ENCODE data around the gene XPNPEP1. TPM values are rescaled to one million over a fixed set of nuclear protein-coding genes. Genes with fewer than 3 reads are reported as not detected.

The XPNPEP1 gene
- total and polyA plus RNA-seq, 7 experiments from 2014 or later, result 15.7 to 100 (median 45.4) TPM

DNA sequence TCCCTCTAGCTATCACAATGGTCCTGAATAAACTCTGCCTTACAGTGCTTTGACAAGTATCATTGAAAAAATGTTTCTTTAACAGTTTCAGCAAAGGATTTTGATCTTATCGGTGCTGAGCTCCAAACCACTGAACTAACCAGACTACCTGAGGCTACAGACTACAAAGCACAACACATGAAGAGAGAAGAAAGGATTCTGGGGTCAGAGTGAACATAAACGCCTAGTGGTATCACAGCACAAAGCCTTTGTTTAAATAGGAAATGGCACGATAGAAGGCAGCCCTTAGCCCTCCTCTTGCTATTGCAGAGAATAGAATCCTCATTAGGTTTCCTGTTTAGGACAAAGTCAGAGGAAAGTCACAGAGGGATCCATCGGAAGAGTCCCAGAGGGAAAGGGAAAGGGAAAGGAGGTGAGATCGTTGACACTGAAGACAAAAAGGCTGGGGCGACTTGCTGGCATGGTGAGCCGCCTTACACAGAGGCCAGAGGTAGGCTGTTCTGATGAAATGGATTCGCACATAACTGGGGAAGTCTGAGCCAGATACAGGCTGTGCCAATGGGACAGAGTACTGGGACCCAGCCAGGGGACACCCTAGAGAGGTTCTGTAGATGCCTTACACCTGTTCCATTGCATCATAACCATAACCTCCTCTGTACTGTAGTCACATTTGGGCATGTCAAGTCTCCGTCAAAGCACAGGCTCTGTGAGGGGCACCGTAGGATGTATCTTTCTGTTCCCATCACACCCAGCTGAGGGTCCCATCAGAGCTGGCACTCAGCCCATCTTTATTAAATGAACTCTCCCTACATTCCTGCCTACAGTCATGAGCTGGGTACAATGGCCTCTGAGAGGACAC lies 71.5 kb downstream of the XPNPEP1 start:
- Mint-ChIP-seq H3K4me1 (peaks cover 14 to 18% (median 17%) of the 10 kb centered on the region in 7 donors), H3K4me3 (peak overlapping the region in 6 of 10 donors; percentile 29 to 66 (median 42)), H3K27me3 (peaks cover 0 to 14% (median 8%) of the 10 kb centered on the region in 5 donors), H3K27ac (peak overlapping the region in 2 of 9 donors; percentile 17 to 49), H3K9me3 (peaks cover 0 to 2% (median 0%) of the 10 kb centered on the region in 11 donors), H3K36me3 (no peaks in the 10 kb centered on the region)
- Histone ChIP-seq H3K4me3 (ENCODE audit: low read length) (no peak overlapping the region), H3K9me3 (ENCODE audit: control insufficient read depth in 2 of 3, low read length in 3 of 3) (no peaks in the 10 kb centered on the region), H3K4me1 (ENCODE audit: control insufficient read depth in 2 of 2, insufficient read depth in 2 of 2, low read length in 2 of 2) (peaks cover 4 to 5% of the 10 kb centered on the region in 2 donors), H3K27me3 (ENCODE audit: control insufficient read depth in 2 of 2, insufficient read depth in 2 of 2, low read length in 2 of 2) (no peaks in the 10 kb centered on the region), H3K27ac (ENCODE audit: low read depth, low read length) (no peak overlapping the region), H3K36me3 (ENCODE audit: control insufficient read depth in 2 of 3, insufficient read depth in 3 of 3, low read length in 3 of 3) (no peaks in the 10 kb centered on the region)
- POLR2A ChIA-PET, result no interaction called here
- ATAC-seq, result peak; percentile 14
- intact Hi-C loops (cut with micrococcal nuclease), result no loop called here
- no peak for DNase-seq
- CTCF ChIA-PET, result interaction anchor here (0.9 kb wide), 1 partner anchor 9 kb away, joined by 3 read pairs; no protein-coding TSS in a partner anchor

DNA sequence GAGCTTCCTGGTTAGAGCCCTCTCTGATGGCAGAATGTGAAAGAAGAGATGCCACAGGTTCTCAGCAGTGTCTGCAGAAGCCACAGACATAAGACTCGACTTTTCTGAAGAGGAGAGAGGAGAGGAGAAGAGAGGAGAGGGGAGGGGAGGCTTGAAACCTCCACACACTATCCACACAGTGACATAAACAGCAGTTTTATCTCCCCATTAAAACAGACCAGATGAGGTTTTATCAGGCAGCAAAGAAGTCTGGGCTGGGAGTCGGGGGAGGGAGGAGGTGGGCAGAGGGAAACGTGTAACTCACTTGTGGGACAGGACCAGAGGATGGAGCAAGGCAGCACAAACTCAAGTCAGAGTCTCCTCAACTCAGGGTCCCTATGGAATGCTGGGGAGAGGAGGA lies 76.5 kb downstream of the XPNPEP1 start:
- peaks cover 0 to 2% (median 0%) of the 10 kb centered on the region in 11 donors for H3K9me3 Mint-ChIP-seq
- no peak overlapping the region for H3K27ac ChIP-seq (ENCODE audit: low read depth, low read length)
- no peaks in the 10 kb centered on the region for H3K36me3 ChIP-seq (ENCODE audit: control insufficient read depth in 2 of 3, insufficient read depth in 3 of 3, low read length in 3 of 3)
- H3K27ac Mint-ChIP-seq, result no peak overlapping the region
- peaks cover 14 to 25% (median 19%) of the 10 kb centered on the region in 5 donors for H3K27me3 Mint-ChIP-seq
- intact Hi-C loops (cut with micrococcal nuclease), result no loop called here
- no peaks in the 10 kb centered on the region for H3K9me3 ChIP-seq (ENCODE audit: control insufficient read depth in 2 of 3, low read length in 3 of 3)
- H3K4me3 Mint-ChIP-seq, result no peak overlapping the region
- H3K4me3 ChIP-seq (ENCODE audit: low read length), result no peak overlapping the region
- H3K4me1 Mint-ChIP-seq, result peaks cover 4 to 6% (median 6%) of the 10 kb centered on the region in 7 donors
- no peak for ATAC-seq
- no peaks in the 10 kb centered on the region for H3K27me3 ChIP-seq (ENCODE audit: control insufficient read depth in 2 of 2, insufficient read depth in 2 of 2, low read length in 2 of 2)
- no peaks in the 10 kb centered on the region for H3K36me3 Mint-ChIP-seq
- DNase-seq, result no peak
- POLR2A ChIA-PET, result no interaction called here
- no peaks in the 10 kb centered on the region for H3K4me1 ChIP-seq (ENCODE audit: control insufficient read depth in 2 of 2, insufficient read depth in 2 of 2, low read length in 2 of 2)
- CTCF ChIA-PET, result no interaction called here

DNA sequence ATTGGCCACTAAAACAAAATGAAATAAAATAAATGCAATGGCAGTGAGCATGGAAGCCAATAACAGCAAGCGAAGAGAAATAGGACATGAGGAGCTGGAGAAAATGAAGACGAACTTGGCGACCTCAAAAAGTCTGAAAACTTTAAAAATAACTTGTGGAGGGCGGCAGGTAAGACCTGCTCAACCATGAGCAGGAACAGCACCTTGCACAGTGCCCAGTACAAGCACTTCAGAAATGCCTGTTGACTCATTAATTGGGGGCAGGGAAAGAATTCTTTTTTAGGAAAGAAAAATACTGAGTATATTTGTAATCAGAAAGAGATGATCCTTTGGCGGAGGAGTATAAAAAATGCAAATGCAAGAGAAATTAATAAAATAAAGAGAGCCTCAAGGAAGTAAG lies 78.0 kb downstream of the XPNPEP1 start:
- H3K9me3 ChIP-seq (ENCODE audit: control insufficient read depth in 2 of 3, low read length in 3 of 3), result no peaks in the 10 kb centered on the region
- no peak overlapping the region for H3K27ac ChIP-seq (ENCODE audit: low read depth, low read length)
- POLR2A ChIA-PET, result no interaction called here
- H3K27me3 Mint-ChIP-seq, result peaks cover 15 to 26% (median 21%) of the 10 kb centered on the region in 5 donors
- no peak overlapping the region for H3K27ac Mint-ChIP-seq
- H3K36me3 Mint-ChIP-seq, result no peaks in the 10 kb centered on the region
- no peak overlapping the region for H3K4me3 ChIP-seq (ENCODE audit: low read length)
- no peaks in the 10 kb centered on the region for H3K36me3 ChIP-seq (ENCODE audit: control insufficient read depth in 2 of 3, insufficient read depth in 3 of 3, low read length in 3 of 3)
- H3K4me1 Mint-ChIP-seq, result peaks cover 0 to 2% (median 0%) of the 10 kb centered on the region in 7 donors
- DNase-seq, result no peak
- ATAC-seq, result no peak
- CTCF ChIA-PET, result interaction anchor here (0.6 kb wide), 1 partner anchor 9 kb away, joined by 3 read pairs; no protein-coding TSS in a partner anchor
- no peaks in the 10 kb centered on the region for H3K4me1 ChIP-seq (ENCODE audit: control insufficient read depth in 2 of 2, insufficient read depth in 2 of 2, low read length in 2 of 2)
- peaks cover 0 to 2% (median 0%) of the 10 kb centered on the region in 11 donors for H3K9me3 Mint-ChIP-seq
- no peak overlapping the region for H3K4me3 Mint-ChIP-seq
- intact Hi-C loops (cut with micrococcal nuclease), result no loop called here
- no peaks in the 10 kb centered on the region for H3K27me3 ChIP-seq (ENCODE audit: control insufficient read depth in 2 of 2, insufficient read depth in 2 of 2, low read length in 2 of 2)

DNA sequence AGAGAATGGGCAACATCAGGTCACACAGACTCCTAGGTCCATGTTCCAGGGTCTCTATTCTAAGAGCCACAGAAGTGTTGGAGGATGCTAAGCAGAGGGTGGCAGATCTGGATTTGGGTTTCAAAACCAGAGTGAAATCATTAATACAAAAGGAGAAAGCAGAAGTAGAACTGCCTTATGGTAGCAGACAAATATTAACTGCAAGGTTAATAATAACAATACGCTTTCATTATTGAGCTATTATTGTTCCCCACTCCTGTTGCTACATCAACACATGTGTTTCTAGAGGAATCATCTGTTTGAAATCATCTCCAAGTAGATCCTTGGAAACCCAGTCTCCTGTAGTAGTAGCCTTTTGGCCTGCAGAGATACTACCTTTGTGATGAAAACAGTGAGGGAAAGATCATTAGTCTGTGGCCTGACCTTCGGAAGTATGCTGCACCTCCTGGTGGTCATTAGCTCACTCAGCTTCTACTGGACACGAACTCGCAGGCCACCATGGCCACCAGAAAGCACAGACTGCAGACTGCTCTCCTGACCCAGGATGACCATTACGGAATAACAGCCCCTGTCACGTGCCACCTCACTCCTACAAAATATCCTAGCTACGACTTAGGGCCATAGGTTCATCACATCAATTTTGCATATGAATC lies 84.6 kb downstream of the XPNPEP1 start:
- H3K36me3 ChIP-seq (ENCODE audit: control insufficient read depth in 2 of 3, insufficient read depth in 3 of 3, low read length in 3 of 3), result no peaks in the 10 kb centered on the region
- no peaks in the 10 kb centered on the region for H3K4me1 Mint-ChIP-seq
- H3K4me1 ChIP-seq (ENCODE audit: control insufficient read depth in 2 of 2, insufficient read depth in 2 of 2, low read length in 2 of 2), result no peaks in the 10 kb centered on the region
- H3K9me3 ChIP-seq (ENCODE audit: control insufficient read depth in 2 of 3, low read length in 3 of 3), result no peaks in the 10 kb centered on the region
- DNase-seq, result no peak
- peaks cover 18 to 36% (median 22%) of the 10 kb centered on the region in 5 donors for H3K27me3 Mint-ChIP-seq
- ChIA-PET POLR2A (no interaction called here), CTCF (no interaction called here)
- H3K4me3 ChIP-seq (ENCODE audit: low read length), result no peak overlapping the region
- H3K9me3 Mint-ChIP-seq, result no peaks in the 10 kb centered on the region
- ATAC-seq, result no peak
- no peaks in the 10 kb centered on the region for H3K36me3 Mint-ChIP-seq
- intact Hi-C loops (cut with micrococcal nuclease), result no loop called here
- H3K27ac Mint-ChIP-seq, result no peak overlapping the region
- H3K27me3 ChIP-seq (ENCODE audit: control insufficient read depth in 2 of 2, insufficient read depth in 2 of 2, low read length in 2 of 2), result peaks cover 0 to 6% of the 10 kb centered on the region in 2 donors
- H3K4me3 Mint-ChIP-seq, result no peak overlapping the region
- H3K27ac ChIP-seq (ENCODE audit: low read depth, low read length), result no peak overlapping the region

- CTCF ChIA-PET, result interaction anchor here (1.0 kb wide), 1 partner anchor 21 kb away, joined by 5 read pairs; no protein-coding TSS in a partner anchor
- no peaks in the 10 kb centered on the region for H3K4me1 Mint-ChIP-seq
- no peak overlapping the region for H3K27ac Mint-ChIP-seq
- no peak overlapping the region for H3K4me3 ChIP-seq (ENCODE audit: low read length)
- no peak overlapping the region for H3K4me3 Mint-ChIP-seq
- no peaks in the 10 kb centered on the region for H3K36me3 Mint-ChIP-seq
- POLR2A ChIA-PET, result no interaction called here
- H3K9me3 ChIP-seq (ENCODE audit: control insufficient read depth in 2 of 3, low read length in 3 of 3), result no peaks in the 10 kb centered on the region
- ATAC-seq, result no peak
- peaks cover 0 to 6% of the 10 kb centered on the region in 2 donors for H3K27me3 ChIP-seq (ENCODE audit: control insufficient read depth in 2 of 2, insufficient read depth in 2 of 2, low read length in 2 of 2)
- no peaks in the 10 kb centered on the region for H3K36me3 ChIP-seq (ENCODE audit: control insufficient read depth in 2 of 3, insufficient read depth in 3 of 3, low read length in 3 of 3)
- no peak overlapping the region for H3K27ac ChIP-seq (ENCODE audit: low read depth, low read length)
- H3K9me3 Mint-ChIP-seq, result peaks cover 0 to 7% (median 0%) of the 10 kb centered on the region in 11 donors
- DNase-seq, result no peak
- intact Hi-C loops (cut with micrococcal nuclease), result no loop called here
- H3K27me3 Mint-ChIP-seq, result peaks cover 15 to 30% (median 18%) of the 10 kb centered on the region in 5 donors
- no peaks in the 10 kb centered on the region for H3K4me1 ChIP-seq (ENCODE audit: control insufficient read depth in 2 of 2, insufficient read depth in 2 of 2, low read length in 2 of 2)
Observed at GRCh38 chr10:109837384-109837783, 85.9 kb downstream of the XPNPEP1 start.

GRCh38 chr10:109835257-109835656 lies 88.1 kb downstream of the XPNPEP1 start:
- POLR2A ChIA-PET, result no interaction called here
- CTCF ChIA-PET, result interaction anchor here (0.6 kb wide), 1 partner anchor 33 kb away, joined by 3 read pairs; no protein-coding TSS in a partner anchor

More at GRCh38 chr10:109835257-109835656, 88.1 kb downstream of the XPNPEP1 start:
- Mint-ChIP-seq H3K27me3 (peaks cover 10 to 27% (median 15%) of the 10 kb centered on the region in 5 donors), H3K36me3 (no peaks in the 10 kb centered on the region), H3K4me1 (no peaks in the 10 kb centered on the region), H3K4me3 (no peak overlapping the region), H3K27ac (no peak overlapping the region), H3K9me3 (peaks cover 0 to 14% (median 3%) of the 10 kb centered on the region in 11 donors)
- H3K4me3 ChIP-seq (ENCODE audit: low read length), result no peak overlapping the region
- no peak for DNase-seq
- H3K9me3 ChIP-seq (ENCODE audit: control insufficient read depth in 2 of 3, low read length in 3 of 3), result no peaks in the 10 kb centered on the region
- no peaks in the 10 kb centered on the region for H3K4me1 ChIP-seq (ENCODE audit: control insufficient read depth in 2 of 2, insufficient read depth in 2 of 2, low read length in 2 of 2)
- intact Hi-C loops (cut with micrococcal nuclease), result no loop called here
- no peaks in the 10 kb centered on the region for H3K36me3 ChIP-seq (ENCODE audit: control insufficient read depth in 2 of 3, insufficient read depth in 3 of 3, low read length in 3 of 3)
- peaks cover 0 to 6% of the 10 kb centered on the region in 2 donors for H3K27me3 ChIP-seq (ENCODE audit: control insufficient read depth in 2 of 2, insufficient read depth in 2 of 2, low read length in 2 of 2)
- H3K27ac ChIP-seq (ENCODE audit: low read depth, low read length), result no peak overlapping the region
- no peak for ATAC-seq

Data from naive thymus-derived CD4-positive, alpha-beta T cell (primary cell).